Omental fat pad (tissue), 4 donors: Measurements from ENCODE around the gene DOCK3. TPM values are rescaled to one million over a fixed set of nuclear protein-coding genes. Genes with fewer than 3 reads are reported as not detected.

Experiments
- ATAC-seq: fragments of 150-250 bp; one replicate; pipeline ENCODE4 v1.9.1; 2016; ENCODE audit warnings: mild to moderate bottlenecking, moderate library complexity; ENCODE audit not compliant: low FRiP score
- DNase-seq: peaks from one replicate; pipeline ENCODE4 v3.0.0-alpha.2; 2019; ENCODE audit warnings: low spot score
- CTCF ChIP-seq, 3 donors: fragments of 450-650 bp; IDR thresholded peaks; one replicate each; pipeline ENCODE4 v1.5.1; 2016 to 2017; ENCODE audit warnings: antibody characterized with exemption in 3 of 3, mild to moderate bottlenecking in 3 of 3, moderate library complexity in 2 of 3
- total RNA-seq, 4 donors: library from RNA; depleted of rRNA; stranded (reverse); fragments of >200 nt; gene quantifications; one replicate each; pipeline ENCODE4 v1.1.0, GENCODE V29; 2016

Gene DOCK3
- total RNA-seq, 4 donors from 2014 or later, result 0.16 to 2.5 (median 1.4) TPM

GRCh38 chr3:51378065-51378464, 703.3 kb downstream of the DOCK3 start:
- no peak for TF ChIP-seq CTCF (IDR thresholded peaks at IDR 0.05)
- DNase-seq, result no peak
- no peak for ATAC-seq

GRCh38 chr3:51378726-51379125, 704.0 kb downstream of the DOCK3 start:
- ATAC-seq (no peak), DNase-seq (no peak)
- TF ChIP-seq CTCF (IDR thresholded peaks at IDR 0.05), result no peak

DNA sequence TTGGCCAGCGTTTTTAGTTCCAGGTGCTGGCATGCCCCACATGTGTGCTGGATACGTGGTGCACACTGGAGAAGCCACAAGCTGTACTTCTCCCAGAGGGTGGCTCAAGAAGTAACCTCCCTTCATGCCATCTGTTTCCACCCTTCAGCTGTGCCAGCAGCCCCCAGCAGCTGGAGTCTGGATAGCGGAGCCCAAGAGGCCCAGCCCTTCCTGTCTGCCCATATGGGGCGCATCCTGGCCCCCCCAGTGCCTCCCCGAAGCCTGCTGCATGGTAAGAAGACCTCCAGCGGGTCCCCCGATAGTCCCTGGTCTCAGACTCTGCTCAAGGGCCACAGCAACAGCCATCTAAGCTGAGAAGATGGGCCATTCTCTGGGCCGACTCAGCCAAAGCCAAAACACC, 704.6 kb downstream of the DOCK3 start:
- no peak for DNase-seq
- no peak for TF ChIP-seq CTCF (IDR thresholded peaks at IDR 0.05)
- no peak for ATAC-seq

DNA sequence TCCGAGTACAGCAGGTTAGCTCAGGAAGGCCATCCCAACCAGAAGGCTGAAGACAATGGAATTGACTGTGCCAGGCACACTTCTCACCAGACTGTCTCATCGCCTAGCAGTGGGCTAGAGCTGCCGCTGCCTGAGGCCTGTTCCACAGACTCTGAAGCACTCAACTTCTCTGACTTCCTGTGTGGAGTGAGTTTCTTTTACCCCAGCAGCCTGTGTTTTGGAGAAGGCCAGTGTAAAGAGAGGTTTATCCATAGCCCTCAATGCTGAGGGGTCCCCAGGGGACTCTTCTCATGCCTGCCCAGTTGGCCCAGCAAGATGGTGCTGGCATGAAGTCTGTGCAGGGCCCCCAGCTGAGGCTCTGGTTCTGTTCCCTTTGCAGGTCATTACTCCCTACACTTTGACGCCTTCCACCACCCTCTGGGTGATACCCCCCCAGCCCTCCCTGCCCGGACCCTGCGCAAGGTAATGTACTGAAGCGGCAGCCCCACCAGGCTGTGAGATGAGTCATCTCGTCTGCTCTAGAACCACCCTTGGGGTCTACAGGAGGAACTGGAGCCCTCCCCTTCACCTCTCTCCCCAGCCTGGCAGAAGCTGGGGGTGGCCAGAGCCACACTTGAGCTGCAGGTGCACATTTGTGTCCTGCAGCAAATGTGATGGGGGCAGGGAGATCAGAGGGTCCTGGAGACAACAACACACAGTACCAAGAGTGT, 705.2 kb downstream of the DOCK3 start:
- no peak for TF ChIP-seq CTCF (IDR thresholded peaks at IDR 0.05)
- DNase-seq (no peak), ATAC-seq (no peak)

- no peak for ATAC-seq
- TF ChIP-seq CTCF (IDR thresholded peaks at IDR 0.05), result no peak
- DNase-seq, result no peak
These were observed 706.0 kb downstream of the DOCK3 start for GRCh38 chr3:51380601-51381332.

- TF ChIP-seq CTCF (IDR thresholded peaks at IDR 0.05), result no peak
- DNase-seq (no peak), ATAC-seq (no peak)
These were observed 706.6 kb downstream of the DOCK3 start for GRCh38 chr3:51381333-51381705.
